Neuronal stem cell (in vitro differentiated cells): Measurements from ENCODE around the gene MOCS3.

ENCODE experiments used
- DNase-seq: peaks from one replicate; pipeline ENCODE4 v3.0.0-alpha.2; 2013; ENCODE audit warnings: low spot score
- H2AFZ ChIP-seq: one replicate; pipeline ENCODE4 v1.6.1; 2013; ENCODE audit warnings: mild to moderate bottlenecking, low read length, inconsistent platforms
- H2AK5ac ChIP-seq: 2 replicates; pipeline ENCODE4 v1.6.1; 2013; ENCODE audit warnings: low read depth, mild to moderate bottlenecking, inconsistent platforms, low read length, moderate library complexity, mixed read lengths
- H2BK120ac ChIP-seq: 2 replicates; pipeline ENCODE4 v1.6.1; 2013; ENCODE audit warnings: low read depth, mild to moderate bottlenecking, inconsistent platforms, low read length, moderate library complexity, mixed read lengths
- H2BK12ac ChIP-seq: one replicate; pipeline ENCODE4 v1.6.1; 2013; ENCODE audit warnings: low read length, inconsistent platforms
- H2BK15ac ChIP-seq: 2 replicates; pipeline ENCODE4 v1.6.1; 2013; ENCODE audit warnings: mild to moderate bottlenecking, low read length, inconsistent platforms, mixed read lengths
- H2BK5ac ChIP-seq: one replicate; pipeline ENCODE4 v1.6.1; 2013; ENCODE audit warnings: inconsistent platforms, mild to moderate bottlenecking, low read length, moderate library complexity
- H3K14ac ChIP-seq: one replicate; pipeline ENCODE4 v1.6.1; 2013; ENCODE audit warnings: low read length, inconsistent platforms
- H3K18ac ChIP-seq: 2 replicates; pipeline ENCODE4 v1.6.1; 2013; ENCODE audit warnings: low read length, inconsistent platforms
- H3K23ac ChIP-seq: 2 replicates; pipeline ENCODE4 v1.6.1; 2013; ENCODE audit warnings: low read depth, mild to moderate bottlenecking, mixed read lengths, low read length, inconsistent platforms; ENCODE audit not compliant: poor library complexity
- H3K27ac ChIP-seq: replicated peaks from 3 replicates; pipeline ENCODE4 v1.5.1; 2013; ENCODE audit warnings: low read length, inconsistent platforms
- H3K27me3 ChIP-seq, 3 experiments: 2 replicates each; pipeline ENCODE4 v1.6.1; 2013; ENCODE audit warnings: low read length in 3 of 3, mild to moderate bottlenecking in 2 of 3, inconsistent platforms in 1 of 3, low read depth in 1 of 3, mixed read lengths in 1 of 3, moderate library complexity in 1 of 3; ENCODE audit not compliant: control insufficient read depth in 3 of 3, insufficient read depth in 3 of 3
- H3K36me3 ChIP-seq, 2 donors: replicated peaks in 1 of 2; 2 replicates each; pipeline ENCODE4 v1.6.1; 2013; ENCODE audit warnings: low read length in 2 of 2; ENCODE audit not compliant: control insufficient read depth in 2 of 2, insufficient read depth in 2 of 2
- H3K4ac ChIP-seq: 2 replicates; pipeline ENCODE4 v1.6.1; 2013; ENCODE audit warnings: inconsistent platforms, mild to moderate bottlenecking, low read length, moderate library complexity
- H3K4me1 ChIP-seq, 2 donors: 1 replicate in 1 of 2; 2 replicates in 1 of 2; pipeline ENCODE4 v1.6.1; 2013; ENCODE audit warnings: low read length in 2 of 2, low read depth in 1 of 2; ENCODE audit not compliant: control insufficient read depth in 2 of 2, insufficient read depth in 1 of 2
- H3K4me2 ChIP-seq: one replicate; pipeline ENCODE4 v1.6.1; 2013; ENCODE audit warnings: mild to moderate bottlenecking, low read length, inconsistent platforms; ENCODE audit not compliant: insufficient read depth, poor library complexity, severe bottlenecking
- H3K4me3 ChIP-seq, 2 donors: 2 replicates each; pipeline ENCODE4 v1.5.1; 2013; ENCODE audit warnings: low read length in 2 of 2, mild to moderate bottlenecking in 2 of 2, inconsistent platforms in 1 of 2, moderate library complexity in 1 of 2
- H3K79me1 ChIP-seq: one replicate; pipeline ENCODE4 v1.6.1; 2013; ENCODE audit warnings: low read depth, mild to moderate bottlenecking, inconsistent platforms, low read length, moderate library complexity
- H3K9ac ChIP-seq: one replicate; pipeline ENCODE4 v1.6.1; 2013; ENCODE audit warnings: mild to moderate bottlenecking, low read depth, low read length, inconsistent platforms; ENCODE audit not compliant: poor library complexity
- H3K9me3 ChIP-seq, 2 donors: replicated peaks in 1 of 2; 2 replicates each; pipeline versions ENCODE3 to v1.6.1; 2013; ENCODE audit warnings: low read length in 2 of 2, mild to moderate bottlenecking in 2 of 2, inconsistent platforms in 1 of 2, low read depth in 1 of 2, mixed read lengths in 1 of 2, moderate library complexity in 1 of 2; ENCODE audit not compliant: control insufficient read depth in 2 of 2, insufficient read depth in 1 of 2
- H4K8ac ChIP-seq: one replicate; pipeline ENCODE4 v1.6.1; 2013; ENCODE audit warnings: low read depth, mild to moderate bottlenecking, inconsistent platforms, low read length, moderate library complexity
- H4K91ac ChIP-seq: one replicate; pipeline ENCODE4 v1.6.1; 2013; ENCODE audit warnings: low read length, low read depth, mild to moderate bottlenecking, inconsistent platforms; ENCODE audit not compliant: poor library complexity
- WGBS, 2 donors: extraction: QIAGEN DNeasy Blood & Tissue Kit; methylation state at CpG; one replicate each; pipeline ENCODE4 v1.1.7; 2013; ENCODE audit warnings: missing lambda C conversion rate in 2 of 2, mixed read lengths in 1 of 2; ENCODE audit not compliant: insufficient read length in 2 of 2, insufficient replicate concordance in 1 of 2; ENCODE audit errors: extremely low coverage in 2 of 2; 5-methylcytosine and 5-hydroxymethylcytosine counted together

The MOCS3 gene

DNA sequence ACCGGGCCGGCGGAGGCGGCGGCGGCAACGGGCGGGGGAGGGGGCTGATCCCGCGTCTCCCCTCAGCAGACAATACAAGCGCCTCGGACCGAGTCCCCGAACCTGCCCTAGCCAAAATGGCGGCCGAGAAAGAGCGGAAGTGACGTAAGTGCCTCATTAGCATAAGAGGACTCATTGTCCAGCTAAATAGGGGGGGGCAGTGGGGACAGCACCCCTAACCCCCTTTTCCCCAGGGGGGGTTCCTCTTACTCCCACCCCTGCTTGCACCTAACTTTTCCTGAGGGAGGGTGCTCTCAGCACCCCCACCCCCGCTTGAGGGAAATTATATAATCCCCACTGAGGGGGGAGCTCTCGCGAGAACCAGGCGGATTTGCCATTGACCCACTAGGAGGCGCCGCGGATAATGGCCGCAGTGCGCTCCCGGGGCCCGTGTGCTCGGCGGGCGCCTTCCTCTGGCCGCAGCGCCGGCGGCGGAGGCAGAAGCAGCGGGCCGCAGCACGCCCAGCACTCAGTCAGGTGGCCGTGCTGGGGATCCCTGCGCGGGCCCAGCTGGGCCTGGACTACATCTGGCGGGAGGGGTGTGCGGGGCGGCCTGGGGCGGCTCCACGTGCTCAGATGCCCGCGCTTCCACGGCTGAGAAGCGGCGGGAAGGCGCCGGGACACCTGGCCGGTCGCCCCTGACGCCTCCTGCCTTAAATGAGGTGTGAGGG, 27.2 kb upstream of the MOCS3 start, which contains the start of gene ADNP:
Gene ADNP (minus strand): TSS at position 132 of the 710 bp plus-strand sequence. CDS start 27,441 bp downstream, outside the sequence.
- peak within 1 kb of the TSS; percentile 96 for H2BK120ac ChIP-seq
- peak within 1 kb of the TSS; percentile 100 for H2AK5ac ChIP-seq
- peak within 1 kb of the TSS; percentile 100 for H3K27ac ChIP-seq
- peak within 1 kb of the TSS; percentile 97 for H3K23ac ChIP-seq
- peaks cover 6% of the 10 kb centered on the region for H3K79me1 ChIP-seq
- peak within 1 kb of the TSS; percentile 92 for H4K8ac ChIP-seq
- H3K36me3 ChIP-seq, result peaks cover 9 to 78% of the 10 kb centered on the region in 2 donors
- peak within 1 kb of the TSS; percentile 57 for H3K4me2 ChIP-seq
- peak within 1 kb of the TSS; percentile 92 for H4K91ac ChIP-seq
- peak within 1 kb of the TSS; percentile 95 for H2BK5ac ChIP-seq
- no peaks in the 10 kb centered on the region for H3K27me3 ChIP-seq
- H3K4me1 ChIP-seq, result peaks cover 6 to 11% of the 10 kb centered on the region in 2 donors
- H3K4me3 ChIP-seq, result peak within 1 kb of the TSS; percentile 93 to 98
- peak within 1 kb of the TSS; percentile 67 for H2BK15ac ChIP-seq
- H3K9ac ChIP-seq, result peak within 1 kb of the TSS; percentile 100
- peak within 1 kb of the TSS; percentile 92 for H2AFZ ChIP-seq
- peak within 1 kb of the TSS; percentile 98 for H3K4ac ChIP-seq
- H2BK12ac ChIP-seq, result no peak within 1 kb of the TSS
- H3K14ac ChIP-seq, result peak within 1 kb of the TSS; percentile 100
- WGBS, 2 donors, result no CpG with 5 or more reads among the region's 58 CpGs
- peak within 1 kb of the TSS; percentile 100 for H3K18ac ChIP-seq
- DNase-seq, result peak; percentile 97
- H3K9me3 ChIP-seq, result no peaks in the 10 kb centered on the region

DNA sequence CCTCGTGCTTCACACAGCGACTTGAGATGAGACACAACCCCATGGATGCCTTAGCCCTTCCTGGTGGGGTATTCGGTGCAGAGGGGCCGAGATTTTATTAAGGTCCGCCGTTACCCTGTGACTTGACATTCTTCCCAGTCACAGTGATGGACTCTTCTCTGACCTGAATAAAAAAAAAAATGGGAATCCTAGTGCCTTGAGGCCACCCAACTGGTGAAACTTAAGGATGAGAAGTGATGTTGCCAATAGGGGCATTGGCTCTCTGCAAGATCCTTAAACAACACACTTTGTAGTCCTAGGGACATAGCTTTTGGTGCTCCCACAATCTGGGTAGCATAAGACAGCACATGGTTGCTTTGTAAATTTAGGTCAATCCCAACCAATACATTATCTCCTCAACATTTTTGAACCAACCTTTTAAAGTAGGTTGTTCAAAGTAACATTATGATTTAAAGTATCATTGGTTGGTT, 26.6 kb upstream of the MOCS3 start:
- H3K4me3 ChIP-seq, result no peak overlapping the region
- WGBS, 2 donors, result no CpG with 5 or more reads among the region's 6 CpGs
- peak overlapping the region; percentile 100 for H3K27ac ChIP-seq
- no peak overlapping the region for H3K14ac ChIP-seq
- H3K9ac ChIP-seq, result peak overlapping the region; percentile 83
- peaks cover 11 to 78% of the 10 kb centered on the region in 2 donors for H3K36me3 ChIP-seq
- no peak overlapping the region for H2AK5ac ChIP-seq
- no peak for DNase-seq
- no peak overlapping the region for H2BK15ac ChIP-seq
- no peaks in the 10 kb centered on the region for H3K27me3 ChIP-seq
- H3K4me2 ChIP-seq, result peak overlapping the region; percentile 28
- H4K91ac ChIP-seq, result no peak overlapping the region
- peaks cover 6% of the 10 kb centered on the region for H3K79me1 ChIP-seq
- peak overlapping the region; percentile 3 for H3K4ac ChIP-seq
- H3K18ac ChIP-seq, result peak overlapping the region; percentile 97
- no peak overlapping the region for H4K8ac ChIP-seq
- H2AFZ ChIP-seq, result peak overlapping the region; percentile 92
- peak overlapping the region; percentile 95 for H2BK5ac ChIP-seq
- H2BK12ac ChIP-seq, result no peak overlapping the region
- H2BK120ac ChIP-seq, result no peak overlapping the region
- H3K4me1 ChIP-seq, result peaks cover 6 to 11% of the 10 kb centered on the region in 2 donors
- H3K23ac ChIP-seq, result peak overlapping the region; percentile 97
- no peaks in the 10 kb centered on the region for H3K9me3 ChIP-seq

DNA sequence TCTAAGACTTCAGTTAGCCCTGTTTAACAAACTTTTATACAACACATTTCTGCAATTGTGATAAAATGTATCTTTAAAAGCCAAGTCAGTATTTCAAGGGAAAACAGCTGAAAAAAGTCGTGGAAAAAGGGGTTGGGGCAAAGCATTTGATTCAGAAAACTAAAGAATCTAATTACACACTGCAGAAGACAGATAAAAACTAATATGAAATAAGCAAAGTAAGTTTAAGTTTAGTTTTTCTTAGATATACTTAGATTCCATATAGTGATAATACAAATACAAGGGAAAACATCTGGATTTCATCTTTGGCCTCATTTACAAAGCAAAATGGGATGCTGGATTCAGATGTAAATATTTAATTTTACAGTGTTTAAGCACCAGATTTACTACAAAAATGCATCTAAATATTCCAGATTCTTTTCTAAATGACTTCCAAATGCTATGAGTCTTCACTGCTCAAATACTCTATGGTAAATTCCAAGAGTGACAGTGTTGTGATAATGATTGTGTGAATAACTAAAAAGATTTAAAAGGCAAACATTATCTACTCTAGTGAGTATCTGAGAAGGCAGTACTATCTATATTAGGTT, 25.8 kb upstream of the MOCS3 start:
- Histone ChIP-seq H2BK120ac (no peak overlapping the region), H3K36me3 (peaks cover 11 to 78% of the 10 kb centered on the region in 2 donors), H3K79me1 (peaks cover 4% of the 10 kb centered on the region), H3K9me3 (no peaks in the 10 kb centered on the region), H2BK5ac (no peak overlapping the region), H3K23ac (no peak overlapping the region), H3K4ac (no peak overlapping the region), H3K4me3 (no peak overlapping the region), H2BK12ac (no peak overlapping the region), H2AFZ (no peak overlapping the region), H4K91ac (no peak overlapping the region), H4K8ac (no peak overlapping the region), H3K4me1 (peaks cover 6 to 11% of the 10 kb centered on the region in 2 donors), H3K18ac (no peak overlapping the region), H3K14ac (no peak overlapping the region), H3K4me2 (no peak overlapping the region), H3K27me3 (no peaks in the 10 kb centered on the region), H3K27ac (no peak overlapping the region), H3K9ac (no peak overlapping the region), H2BK15ac (no peak overlapping the region), H2AK5ac (no peak overlapping the region)
- DNase-seq, result no peak
- no CpG with 5 or more reads among the region's 1 CpG for WGBS, 2 donors

DNA sequence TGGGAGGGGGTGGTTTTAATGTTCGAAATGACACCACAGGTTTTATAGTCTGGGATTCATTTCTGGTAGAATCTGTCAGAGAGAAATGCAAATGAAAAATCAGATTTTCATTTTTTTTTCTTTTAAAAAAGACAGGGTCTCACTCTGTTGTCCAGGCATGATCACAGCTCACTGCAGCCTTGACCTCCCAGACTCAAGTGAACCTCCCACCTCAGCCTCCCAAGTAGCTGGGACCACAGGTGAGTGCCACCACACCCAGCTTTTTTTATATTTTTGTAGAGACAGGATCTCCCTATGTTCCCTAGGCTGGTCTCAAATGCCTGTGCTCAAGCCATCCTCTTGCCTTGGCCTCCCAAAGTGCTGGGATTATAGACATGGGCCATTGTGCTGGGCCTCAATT, 25.0 kb upstream of the MOCS3 start:
- H3K9me3 ChIP-seq, result no peaks in the 10 kb centered on the region
- no peak overlapping the region for H4K91ac ChIP-seq
- H2BK5ac ChIP-seq, result no peak overlapping the region
- H2BK120ac ChIP-seq, result no peak overlapping the region
- peaks cover 3 to 5% of the 10 kb centered on the region in 2 donors for H3K4me1 ChIP-seq
- WGBS, 2 donors, result no CpG with 5 or more reads among the region's 1 CpG
- no peak overlapping the region for H3K27ac ChIP-seq
- H3K9ac ChIP-seq, result no peak overlapping the region
- no peak overlapping the region for H3K4me2 ChIP-seq
- H2AFZ ChIP-seq, result no peak overlapping the region
- H3K79me1 ChIP-seq, result peaks cover 4% of the 10 kb centered on the region
- no peak overlapping the region for H3K4me3 ChIP-seq
- DNase-seq, result no peak
- H2BK12ac ChIP-seq, result no peak overlapping the region
- no peak overlapping the region for H4K8ac ChIP-seq
- no peak overlapping the region for H3K4ac ChIP-seq
- H3K14ac ChIP-seq, result no peak overlapping the region
- no peak overlapping the region for H2AK5ac ChIP-seq
- no peak overlapping the region for H2BK15ac ChIP-seq
- H3K36me3 ChIP-seq, result peaks cover 9 to 74% of the 10 kb centered on the region in 2 donors
- no peak overlapping the region for H3K23ac ChIP-seq
- no peak overlapping the region for H3K18ac ChIP-seq
- no peaks in the 10 kb centered on the region for H3K27me3 ChIP-seq
